ENCODE results near the gene RAB22A.

The RAB22A gene

DNA sequence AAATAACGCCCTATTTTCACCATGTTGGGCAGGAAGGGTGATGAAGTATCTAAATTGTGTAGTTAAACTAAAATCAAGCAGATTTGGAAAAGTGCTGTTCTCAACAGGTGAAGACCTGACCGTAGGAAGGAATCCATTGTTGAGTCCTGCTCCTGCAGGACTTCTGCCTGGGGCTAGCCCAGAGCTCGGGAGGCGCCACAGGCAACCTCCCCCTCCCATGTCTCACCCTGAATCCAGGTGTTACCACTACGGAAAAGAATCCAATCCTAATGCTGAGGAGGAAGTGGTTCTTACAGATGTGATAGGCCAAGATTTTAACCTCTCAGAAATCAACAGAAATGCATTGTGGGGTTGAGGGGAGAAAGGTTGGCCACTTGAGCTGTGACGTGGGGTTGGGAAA, 30.2 kb downstream of the RAB22A start:
- TF ChIP-seq SPI1 (IDR thresholded peaks at IDR 0.05; ENCODE audit: low read depth, low read length) (no peak), POLR2A (IDR thresholded peaks at IDR 0.05; ENCODE audit: low read depth, low read length) (no peak), POLR2AphosphoS5 (IDR thresholded peaks at IDR 0.05; ENCODE audit: low read depth, low read length) (no peak), POU2F2 (IDR thresholded peaks at IDR 0.05; ENCODE audit: low read depth, low read length) (no peak), TAF1 (IDR thresholded peaks at IDR 0.05; ENCODE audit: low read depth, low read length) (no peak), PAX5 (IDR thresholded peaks at IDR 0.05; ENCODE audit: insufficient read depth, low read length, severe bottlenecking) (no peak)
- FAIRE-seq (no peak), DNase-seq (ENCODE audit: insufficient read length, low spot score) (no peak)

DNA sequence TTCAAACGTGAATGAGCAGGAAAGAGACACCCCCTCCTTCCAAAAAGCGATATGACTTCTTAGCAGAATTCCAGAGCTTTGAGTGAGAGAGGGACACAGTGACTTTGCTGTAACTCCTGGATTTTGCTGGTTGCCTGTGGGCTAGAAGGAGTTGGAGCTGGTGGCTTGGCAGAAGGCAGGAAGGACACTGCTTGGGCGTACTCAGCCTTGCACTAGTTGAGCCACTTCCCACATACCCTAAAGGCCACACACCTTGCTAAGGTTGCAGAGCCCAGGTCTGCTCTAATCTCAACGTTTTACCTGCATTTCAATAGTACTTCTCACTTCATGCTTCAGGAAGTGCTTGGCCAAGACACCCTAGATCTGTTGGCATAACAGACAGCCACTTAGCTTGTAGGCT, 30.6 kb downstream of the RAB22A start:
- FAIRE-seq (no peak), DNase-seq (ENCODE audit: insufficient read length, low spot score) (no peak)
- no peak for TF ChIP-seq TAF1 (IDR thresholded peaks at IDR 0.05; ENCODE audit: low read depth, low read length)

DNA sequence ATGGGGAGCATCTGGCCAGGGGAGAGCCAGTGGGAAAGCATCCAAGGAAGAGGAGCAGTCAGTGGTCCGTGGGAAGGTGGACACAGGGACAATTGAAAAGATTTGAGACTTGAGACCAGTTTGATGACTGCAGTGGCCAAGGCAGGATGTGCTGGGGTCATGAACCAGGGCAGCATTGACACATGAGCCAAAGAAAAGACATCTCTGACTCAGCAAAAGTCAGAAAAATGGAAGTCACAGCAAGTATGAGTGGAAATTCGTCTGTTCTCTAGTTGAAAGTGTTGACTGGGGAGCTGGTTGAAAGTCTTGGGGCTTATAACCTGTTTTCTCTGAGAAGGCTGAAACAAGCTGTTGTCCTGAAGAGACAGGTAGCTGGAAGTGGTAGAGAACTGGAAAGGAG, 31.3 kb downstream of the RAB22A start:
- TF ChIP-seq SPI1 (IDR thresholded peaks at IDR 0.05; ENCODE audit: low read depth, low read length) = no peak
- FAIRE-seq (no peak), DNase-seq (ENCODE audit: insufficient read length, low spot score) (no peak)

DNA sequence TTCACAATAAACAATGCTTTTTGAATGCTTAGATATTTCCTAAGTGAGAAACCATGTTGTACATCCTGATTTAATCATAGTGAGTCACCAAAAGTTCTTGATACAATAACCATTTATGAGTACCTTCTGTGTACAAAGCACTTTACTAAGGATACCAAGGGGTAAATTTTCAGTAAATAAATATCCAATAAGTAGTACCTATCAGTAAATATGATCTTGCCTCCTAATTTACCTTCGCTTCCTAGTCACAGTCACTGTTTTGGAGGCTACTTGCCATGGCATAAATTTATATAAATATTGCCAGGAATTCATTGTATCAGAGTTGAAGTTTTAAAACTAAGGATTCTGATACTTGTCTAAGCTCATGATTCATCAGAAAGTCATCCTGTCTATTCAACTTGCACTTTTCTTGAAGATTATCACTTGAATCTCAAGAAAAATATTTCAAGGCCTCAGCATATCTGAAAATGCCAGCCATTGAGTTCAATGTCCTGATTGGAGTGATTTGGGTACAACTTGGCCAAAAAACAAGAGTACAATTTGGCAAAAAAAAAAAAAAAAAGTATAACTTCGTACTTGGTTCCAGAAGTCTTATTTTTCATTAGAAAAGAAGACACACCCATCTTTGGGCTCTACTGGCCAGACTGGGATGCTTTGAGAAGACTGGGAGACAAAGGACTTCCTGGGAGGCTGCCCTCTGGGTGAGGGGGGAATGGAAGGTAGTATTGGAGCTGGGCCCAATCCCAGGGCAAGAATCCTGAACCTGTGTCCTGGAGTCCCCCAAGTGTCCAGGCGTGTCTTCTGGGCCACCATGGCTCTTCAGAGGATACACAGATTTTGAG, 32.8 kb downstream of the RAB22A start:
- FAIRE-seq = no peak
- no peak for DNase-seq (ENCODE audit: insufficient read length, low spot score)
- TF ChIP-seq POU2F2 (IDR thresholded peaks at IDR 0.05; ENCODE audit: low read depth, low read length) = no peak

DNA sequence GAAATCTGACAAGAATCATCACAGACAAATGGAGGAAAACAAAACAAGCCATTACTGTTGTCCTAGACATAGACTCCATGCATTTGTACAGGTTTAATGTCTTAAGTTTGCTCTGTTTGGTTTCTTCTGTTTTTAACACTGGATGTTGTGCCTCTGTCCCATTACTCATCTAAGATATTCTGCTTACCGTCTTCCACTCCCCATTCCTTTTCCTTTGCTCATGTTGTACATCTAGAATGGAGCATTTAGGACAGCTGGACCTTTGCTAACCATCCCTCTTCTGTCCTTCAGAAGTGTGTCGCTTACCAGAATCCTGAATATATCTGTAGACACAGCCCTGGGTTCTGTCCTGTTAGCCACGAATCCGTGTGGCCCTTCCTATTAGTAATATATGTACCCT, 35.2 kb downstream of the RAB22A start:
- TF ChIP-seq TAF1 (IDR thresholded peaks at IDR 0.05; ENCODE audit: low read depth, low read length) = no peak
- DNase-seq (ENCODE audit: insufficient read length, low spot score) (no peak), FAIRE-seq (no peak)

DNA sequence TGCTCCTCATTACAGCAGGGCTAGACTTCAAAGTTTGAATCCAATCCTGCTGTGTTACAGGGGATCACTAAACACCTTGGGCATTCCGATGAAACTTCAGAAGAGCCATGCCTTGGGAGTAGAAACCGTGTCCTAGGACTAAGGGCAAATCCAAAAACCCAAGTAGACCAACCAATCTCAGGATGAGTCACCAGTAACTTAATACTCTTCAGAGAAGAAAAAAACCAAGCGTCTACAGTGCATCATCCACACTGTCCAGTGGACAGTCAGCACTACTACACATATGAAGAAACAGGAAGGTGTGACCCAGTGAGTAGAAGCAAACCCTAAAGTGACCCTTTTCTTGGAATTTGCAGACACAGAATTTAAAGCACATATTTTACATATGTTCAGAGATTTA, 40.1 kb downstream of the RAB22A start:
- no peak for TF ChIP-seq PAX5 (IDR thresholded peaks at IDR 0.05; ENCODE audit: insufficient read depth, low read length, severe bottlenecking)
- TF ChIP-seq POLR2A (IDR thresholded peaks at IDR 0.05; ENCODE audit: low read depth, low read length) = no peak
- no peak for TF ChIP-seq SPI1 (IDR thresholded peaks at IDR 0.05; ENCODE audit: low read depth, low read length)
- TF ChIP-seq TAF1 (IDR thresholded peaks at IDR 0.05; ENCODE audit: low read depth, low read length) = no peak
- TF ChIP-seq POU2F2 (IDR thresholded peaks at IDR 0.05; ENCODE audit: low read depth, low read length) = no peak
- no peak for TF ChIP-seq POLR2AphosphoS5 (IDR thresholded peaks at IDR 0.05; ENCODE audit: low read depth, low read length)
- DNase-seq (ENCODE audit: insufficient read length, low spot score) (no peak), FAIRE-seq (no peak)

DNA sequence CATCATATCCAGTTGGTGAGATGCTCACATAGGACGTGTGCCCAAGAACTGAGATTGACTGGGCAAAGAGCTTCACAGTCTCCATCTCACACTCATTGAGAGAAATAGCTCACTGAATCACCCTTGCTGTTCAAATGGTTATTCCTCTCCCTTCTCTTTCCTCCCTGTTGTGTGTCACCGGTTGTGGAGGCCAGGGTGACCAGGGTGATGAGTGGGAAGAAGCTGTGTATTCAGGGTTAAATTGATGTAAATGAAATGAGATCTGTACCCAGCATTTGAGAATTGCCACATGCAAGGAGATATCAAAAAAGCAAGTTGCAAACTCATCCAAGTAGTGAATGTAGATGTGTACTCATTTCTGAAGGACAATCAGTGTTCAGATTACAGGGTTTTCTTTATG, 43.0 kb downstream of the RAB22A start:
- DNase-seq (ENCODE audit: insufficient read length, low spot score) (no peak), FAIRE-seq (no peak)
- TF ChIP-seq POU2F2 (IDR thresholded peaks at IDR 0.05; ENCODE audit: low read depth, low read length) (no peak), TAF1 (IDR thresholded peaks at IDR 0.05; ENCODE audit: low read depth, low read length) (no peak)

DNA sequence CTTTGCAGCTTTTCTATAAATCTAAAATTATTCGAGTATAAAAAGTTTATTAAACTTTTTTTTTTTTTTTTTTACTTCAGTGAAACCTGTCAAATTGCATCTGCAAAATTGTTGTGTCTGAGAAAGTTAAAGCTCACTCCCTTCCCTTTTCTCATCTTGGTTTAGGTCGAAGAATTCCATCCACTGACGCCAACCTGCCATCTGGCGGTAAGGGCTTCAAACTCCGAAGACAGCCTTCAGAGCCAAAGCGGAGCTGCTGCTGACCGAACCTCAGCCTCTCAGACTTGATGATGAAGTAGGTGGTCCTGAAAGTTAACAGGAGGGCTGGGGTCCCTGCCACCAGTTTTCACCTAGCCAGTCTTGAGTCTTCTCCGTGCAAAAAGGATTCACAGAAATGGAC, 49.9 kb downstream of the RAB22A start:
- FAIRE-seq (no peak), DNase-seq (ENCODE audit: insufficient read length, low spot score) (no peak)
- TF ChIP-seq POU2F2 (IDR thresholded peaks at IDR 0.05; ENCODE audit: low read depth, low read length) = no peak
- TF ChIP-seq SPI1 (IDR thresholded peaks at IDR 0.05; ENCODE audit: low read depth, low read length) = no peak
- TF ChIP-seq POLR2A (IDR thresholded peaks at IDR 0.05; ENCODE audit: low read depth, low read length) = no peak
- TF ChIP-seq TAF1 (IDR thresholded peaks at IDR 0.05; ENCODE audit: low read depth, low read length) = no peak
- TF ChIP-seq POLR2AphosphoS5 (IDR thresholded peaks at IDR 0.05; ENCODE audit: low read depth, low read length) = no peak
- TF ChIP-seq PAX5 (IDR thresholded peaks at IDR 0.05; ENCODE audit: insufficient read depth, low read length, severe bottlenecking) = no peak

DNA sequence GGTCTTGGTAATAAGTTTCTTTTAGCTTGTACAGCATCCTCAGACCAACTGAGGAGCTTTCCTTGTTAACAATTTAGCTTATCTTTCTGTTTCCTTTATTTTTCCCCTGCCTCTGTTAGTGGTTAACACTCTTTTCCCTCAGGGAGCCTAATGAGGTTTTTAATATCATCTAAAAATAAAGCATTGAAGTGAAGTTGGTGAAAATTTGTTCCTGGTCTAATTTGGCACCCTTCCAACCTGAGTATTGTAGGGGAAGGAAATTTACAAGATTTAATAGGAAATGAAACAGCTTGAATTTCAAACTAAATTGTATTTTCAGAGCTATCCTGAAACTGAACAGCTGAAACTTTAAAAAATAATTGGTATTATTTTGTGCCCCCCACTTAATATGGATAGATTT, 51.4 kb downstream of the RAB22A start:
- FAIRE-seq = no peak
- no peak for TF ChIP-seq SPI1 (IDR thresholded peaks at IDR 0.05; ENCODE audit: low read depth, low read length)
- TF ChIP-seq POU2F2 (IDR thresholded peaks at IDR 0.05; ENCODE audit: low read depth, low read length) = no peak
- TF ChIP-seq TAF1 (IDR thresholded peaks at IDR 0.05; ENCODE audit: low read depth, low read length) = no peak
- TF ChIP-seq PAX5 (IDR thresholded peaks at IDR 0.05; ENCODE audit: insufficient read depth, low read length, severe bottlenecking) = no peak
- TF ChIP-seq POLR2AphosphoS5 (IDR thresholded peaks at IDR 0.05; ENCODE audit: low read depth, low read length) = no peak
- DNase-seq (ENCODE audit: insufficient read length, low spot score) = no peak

DNA sequence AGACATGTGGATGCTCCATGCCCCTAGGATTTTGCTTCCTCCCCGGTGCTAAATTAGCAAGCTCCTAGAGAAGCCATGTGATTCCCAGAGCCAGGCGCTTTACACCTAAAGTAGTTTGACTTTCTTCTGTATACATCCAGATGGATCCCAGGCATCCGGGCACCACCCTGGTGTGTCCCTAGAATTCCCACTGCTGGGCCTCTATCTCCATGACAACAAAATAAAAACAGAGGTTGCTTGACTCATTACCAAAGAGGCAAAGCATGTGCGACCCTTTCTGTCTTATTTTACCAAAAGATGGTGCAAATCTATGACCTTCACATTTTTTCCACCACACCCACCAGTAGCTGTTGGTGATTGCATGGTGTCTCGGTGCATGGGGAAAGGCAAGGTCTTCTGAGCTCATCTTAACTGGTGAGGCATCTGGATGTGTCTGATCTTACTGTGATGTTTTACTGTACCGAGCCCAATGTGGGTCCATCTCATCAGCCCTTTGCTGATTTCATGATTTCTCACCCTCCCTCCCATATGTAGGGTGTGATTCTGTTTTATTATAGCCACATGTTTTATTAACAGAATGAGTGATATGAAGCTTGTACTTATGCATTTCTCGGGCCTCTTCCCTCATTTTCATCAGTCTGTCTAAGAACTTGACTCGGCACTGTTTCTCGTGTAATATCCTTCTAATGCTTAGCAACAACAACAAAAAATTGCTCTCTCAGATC, 52.1 kb downstream of the RAB22A start:
- FAIRE-seq (no peak), DNase-seq (ENCODE audit: insufficient read length, low spot score) (no peak)
- TF ChIP-seq POU2F2 (IDR thresholded peaks at IDR 0.05; ENCODE audit: low read depth, low read length) (no peak), SPI1 (IDR thresholded peaks at IDR 0.05; ENCODE audit: low read depth, low read length) (no peak), POLR2AphosphoS5 (IDR thresholded peaks at IDR 0.05; ENCODE audit: low read depth, low read length) (no peak), TAF1 (IDR thresholded peaks at IDR 0.05; ENCODE audit: low read depth, low read length) (no peak), POLR2A (IDR thresholded peaks at IDR 0.05; ENCODE audit: low read depth, low read length) (no peak), PAX5 (IDR thresholded peaks at IDR 0.05; ENCODE audit: insufficient read depth, low read length, severe bottlenecking) (no peak)

DNA sequence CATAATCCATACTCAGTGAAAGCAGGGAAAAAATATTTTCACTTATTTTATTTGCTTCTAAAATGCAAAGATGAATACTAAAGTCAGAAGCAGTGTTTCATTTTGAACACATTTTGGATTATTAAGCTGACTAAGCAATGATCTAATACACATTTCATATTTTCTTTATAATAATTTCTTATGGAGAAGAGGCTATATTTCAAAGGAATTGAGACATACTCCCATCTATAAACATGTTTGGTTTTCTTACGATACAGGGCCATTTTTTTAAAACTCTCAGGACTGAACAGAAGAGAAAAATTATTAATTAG, 52.6 kb downstream of the RAB22A start:
- FAIRE-seq = no peak
- TF ChIP-seq POLR2AphosphoS5 (IDR thresholded peaks at IDR 0.05; ENCODE audit: low read depth, low read length) = no peak
- no peak for TF ChIP-seq POU2F2 (IDR thresholded peaks at IDR 0.05; ENCODE audit: low read depth, low read length)
- TF ChIP-seq TAF1 (IDR thresholded peaks at IDR 0.05; ENCODE audit: low read depth, low read length) = no peak
- no peak for TF ChIP-seq PAX5 (IDR thresholded peaks at IDR 0.05; ENCODE audit: insufficient read depth, low read length, severe bottlenecking)
- no peak for TF ChIP-seq POLR2A (IDR thresholded peaks at IDR 0.05; ENCODE audit: low read depth, low read length)
- no peak for TF ChIP-seq SPI1 (IDR thresholded peaks at IDR 0.05; ENCODE audit: low read depth, low read length)
- DNase-seq (ENCODE audit: insufficient read length, low spot score) = no peak

All from GM12891 (cell line).